HEK293 (cell line): ENCODE measurements around the gene CYBA.

Experiments used
- CTCF ChIA-PET: fragments of 350-600 bp; formaldehyde crosslinking; extraction: SDS; loops from one replicate; lab custom pipeline; 2021; ENCODE audit warnings: antibody characterized with exemption; lab: Yijun Ruan, JAX
- POLR2A ChIA-PET: fragments of 300-600 bp; formaldehyde crosslinking; extraction: SDS; loops from one replicate; lab custom pipeline; 2020; ENCODE audit warnings: antibody characterized with exemption, inconsistent platforms; lab: Yijun Ruan, JAX
- H3K27ac ChIP-seq: fragments of 200-500 bp; sonication (Bioruptor generic); 2 replicates; pipeline ENCODE4 v1.5.1; 2014; ENCODE audit warnings: low read depth, low read length, control low read depth, inconsistent platforms; ENCODE audit errors: extremely low read depth
- H3K36me3 ChIP-seq, 2 experiments: fragments of 200-500 bp in 1 of 2; sonication (Bioruptor generic) in 1 of 2; 1 replicate in 1 of 2; 2 replicates in 1 of 2; pipeline ENCODE4 v1.5.1; 2014 to 2017; ENCODE audit warnings: inconsistent platforms in 2 of 2, low read length in 2 of 2; ENCODE audit not compliant: control insufficient read depth in 2 of 2, insufficient read depth in 1 of 2
- H3K4me1 ChIP-seq: fragments of 200-500 bp; sonication (Bioruptor generic); 2 replicates; pipeline ENCODE4 v1.5.1; 2014; ENCODE audit warnings: mild to moderate bottlenecking, low read length, inconsistent platforms; ENCODE audit not compliant: control insufficient read depth, insufficient read depth
- H3K4me3 ChIP-seq: 2 replicates; pipeline ENCODE4 v1.5.1; 2011; ENCODE audit warnings: low read depth, mild to moderate bottlenecking, control low read depth, low read length, moderate library complexity
- H3K9me3 ChIP-seq: fragments of 200-500 bp; sonication (Bioruptor generic); 2 replicates; pipeline ENCODE4 v1.5.1; 2014; ENCODE audit warnings: low read depth, low read length, inconsistent platforms; ENCODE audit not compliant: control insufficient read depth, insufficient read depth
- GLIS2 ChIP-seq: fragments of 450-650 bp; formaldehyde crosslinking; IDR thresholded peaks from 2 replicates; pipeline ENCODE4 v1.5.1; 2016; ENCODE audit warnings: missing biosample characterization, missing genetic modification characterization
- HOXD13 ChIP-seq: sonication (generic); formaldehyde crosslinking; IDR thresholded peaks from 2 replicates; pipeline ENCODE4 v1.8.0; 2022; ENCODE audit warnings: missing genetic modification reagents, borderline replicate concordance
- KLF1 ChIP-seq: fragments of 450-650 bp; formaldehyde crosslinking; IDR thresholded peaks from 2 replicates; pipeline ENCODE4 v1.5.1; 2016; ENCODE audit warnings: missing biosample characterization, missing genetic modification characterization
- KLF16 ChIP-seq: fragments of 450-650 bp; formaldehyde crosslinking; IDR thresholded peaks from 2 replicates; pipeline ENCODE4 v1.5.1; 2017; ENCODE audit warnings: missing biosample characterization, missing genetic modification characterization
- MZF1 ChIP-seq: fragments of 450-650 bp; formaldehyde crosslinking; IDR thresholded peaks from 2 replicates; pipeline ENCODE4 v1.5.1; 2017; ENCODE audit warnings: missing biosample characterization, missing genetic modification characterization, borderline replicate concordance
- PRDM10 ChIP-seq: fragments of 450-650 bp; formaldehyde crosslinking; IDR thresholded peaks from 2 replicates; pipeline ENCODE4 v1.5.1; 2016; ENCODE audit warnings: missing biosample characterization, missing genetic modification characterization
- SALL2 ChIP-seq: fragments of 450-650 bp; formaldehyde crosslinking; IDR thresholded peaks from 2 replicates; pipeline ENCODE4 v1.5.0; 2017; ENCODE audit warnings: missing biosample characterization, mild to moderate bottlenecking, missing genetic modification characterization, borderline replicate concordance
- SCRT1 ChIP-seq: fragments of 450-650 bp; formaldehyde crosslinking; IDR thresholded peaks from 2 replicates; pipeline ENCODE4 v1.5.1; 2016; ENCODE audit warnings: missing biosample characterization, missing genetic modification characterization, borderline replicate concordance
- ZBTB17 ChIP-seq: fragments of 450-650 bp; formaldehyde crosslinking; IDR thresholded peaks from 2 replicates; pipeline ENCODE4 v1.5.1; 2016; ENCODE audit warnings: missing biosample characterization, missing genetic modification characterization
- ZBTB7A ChIP-seq: fragments of 450-650 bp; formaldehyde crosslinking; IDR thresholded peaks from 2 replicates; pipeline ENCODE4 v1.5.1; 2016; ENCODE audit warnings: low read depth, missing biosample characterization, missing genetic modification characterization
- ZNF121 ChIP-seq: fragments of 450-650 bp; formaldehyde crosslinking; IDR thresholded peaks from 2 replicates; pipeline ENCODE4 v1.5.1; 2016; ENCODE audit warnings: missing biosample characterization, missing genetic modification characterization
- ZNF174 ChIP-seq: fragments of 450-650 bp; formaldehyde crosslinking; IDR thresholded peaks from 2 replicates; pipeline ENCODE4 v1.5.0; 2017; ENCODE audit warnings: missing biosample characterization, mild to moderate bottlenecking, missing genetic modification characterization
- ZNF221 ChIP-seq: fragments of 450-650 bp; formaldehyde crosslinking; IDR thresholded peaks from 2 replicates; pipeline ENCODE4 v1.5.1; 2017; ENCODE audit warnings: missing biosample characterization, missing genetic modification characterization, borderline replicate concordance
- ZNF26 ChIP-seq: fragments of 450-650 bp; formaldehyde crosslinking; IDR thresholded peaks from 2 replicates; pipeline ENCODE4 v1.5.1; 2016; ENCODE audit warnings: missing biosample characterization, missing genetic modification characterization
- ZNF335 ChIP-seq: fragments of 450-650 bp; formaldehyde crosslinking; conservative IDR thresholded peaks from 2 replicates; pipeline ENCODE4 v1.5.1; 2016; ENCODE audit warnings: missing biosample characterization, missing genetic modification characterization
- ZNF341 ChIP-seq: fragments of 450-650 bp; formaldehyde crosslinking; IDR thresholded peaks from 2 replicates; pipeline ENCODE4; 2016; ENCODE audit warnings: low read depth, missing biosample characterization, missing genetic modification characterization
- ZNF391 ChIP-seq: fragments of 450-650 bp; formaldehyde crosslinking; IDR thresholded peaks from 2 replicates; pipeline ENCODE4 v1.5.1; 2016; ENCODE audit warnings: low read depth, missing biosample characterization, missing genetic modification characterization, borderline replicate concordance
- ZNF404 ChIP-seq: fragments of 450-650 bp; formaldehyde crosslinking; IDR thresholded peaks from 2 replicates; pipeline ENCODE4 v1.5.1; 2017; ENCODE audit warnings: missing biosample characterization, missing genetic modification characterization
- ZNF549 ChIP-seq: fragments of 450-650 bp; IDR thresholded peaks from 2 replicates; pipeline ENCODE4 v1.5.1; 2018; ENCODE audit warnings: missing biosample characterization, missing genetic modification characterization, mild to moderate bottlenecking, inconsistent platforms, moderate library complexity
- ZNF555 ChIP-seq: fragments of 450-650 bp; formaldehyde crosslinking; conservative IDR thresholded peaks from 2 replicates; pipeline ENCODE4 v1.5.1; 2017; ENCODE audit warnings: missing biosample characterization, mild to moderate bottlenecking, missing genetic modification characterization, inconsistent platforms
- ZNF623 ChIP-seq: fragments of 450-650 bp; formaldehyde crosslinking; IDR thresholded peaks from 2 replicates; pipeline ENCODE4 v1.5.1; 2016; ENCODE audit warnings: missing biosample characterization, missing genetic modification characterization
- ZNF629 ChIP-seq: fragments of 450-650 bp; formaldehyde crosslinking; IDR thresholded peaks from 2 replicates; pipeline ENCODE4 v1.5.1; 2017; ENCODE audit warnings: missing biosample characterization, missing genetic modification characterization
- ZNF645 ChIP-seq: fragments of 450-650 bp; formaldehyde crosslinking; IDR thresholded peaks from 2 replicates; pipeline ENCODE4; 2016; ENCODE audit warnings: missing biosample characterization, missing genetic modification characterization
- ZNF701 ChIP-seq: fragments of 450-650 bp; formaldehyde crosslinking; IDR thresholded peaks from 2 replicates; pipeline ENCODE4 v1.5.1; 2016; ENCODE audit warnings: missing biosample characterization, missing genetic modification characterization
- TF ChIP-seq, protein P1 (sequence below): fragments of 450-650 bp; formaldehyde crosslinking; IDR thresholded peaks from 2 replicates; pipeline ENCODE4 v1.5.1; 2016; ENCODE audit warnings: missing biosample characterization, missing genetic modification characterization
- TF ChIP-seq, protein P2 (sequence below): fragments of 450-650 bp; formaldehyde crosslinking; IDR thresholded peaks from 2 replicates; pipeline ENCODE4 v1.5.1; 2016; ENCODE audit warnings: missing biosample characterization, missing genetic modification characterization, low read depth

Gene CYBA

DNA sequence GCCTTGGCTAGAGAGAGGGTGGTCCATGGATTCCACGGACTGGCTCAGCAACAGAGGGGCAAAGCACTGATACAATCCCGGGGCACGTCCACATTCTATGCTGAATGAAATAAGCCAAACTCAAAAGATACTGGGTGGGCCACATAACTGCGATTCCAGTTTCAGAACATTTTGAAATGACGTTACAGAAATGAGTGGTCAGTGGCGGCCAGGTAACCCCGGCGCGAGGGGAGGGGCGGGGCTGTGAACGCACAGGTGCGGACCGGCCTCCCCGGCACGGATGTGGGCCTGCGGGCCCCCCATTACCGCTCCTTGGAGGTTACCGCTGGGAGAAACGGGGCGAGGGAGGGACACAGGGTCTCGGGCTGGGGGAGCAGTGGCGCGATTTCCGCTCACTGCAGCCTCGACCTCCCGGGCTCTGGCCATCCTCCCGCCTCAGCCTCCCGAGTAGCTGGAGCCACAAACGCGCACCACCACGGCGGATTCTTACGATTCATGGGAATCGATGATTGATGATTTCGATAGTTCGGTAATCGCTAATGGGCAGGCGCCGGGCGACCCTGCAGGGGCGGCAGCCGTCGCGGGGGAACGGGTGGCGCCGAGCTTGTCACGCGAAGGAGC, 11.5 kb upstream of the CYBA start:
- TF ChIP-seq SALL2: no peak
- no peak for TF ChIP-seq ZNF26 (tag by site-specific recombination)
- peak; percentile 29 for TF ChIP-seq ZNF335 (tag by site-specific recombination)
- no peak for TF ChIP-seq KLF1 (tag by site-specific recombination)
- TF ChIP-seq SCRT1 (tag by site-specific recombination): no peak
- no peak for TF ChIP-seq MZF1 (tag by site-specific recombination)
- TF ChIP-seq ZNF391: no peak
- no peak for TF ChIP-seq ZNF341 (tag by site-specific recombination)
- no peak for TF ChIP-seq ZNF623 (tag by site-specific recombination)
- TF ChIP-seq HOXD13 (CRISPR knock-in tag): no peak
- peak; percentile 29; the same call in 1 of the 2 replicates for TF ChIP-seq GLIS2 (tag by site-specific recombination)
- no peak for TF ChIP-seq ZNF645
- TF ChIP-seq, protein P1, sequence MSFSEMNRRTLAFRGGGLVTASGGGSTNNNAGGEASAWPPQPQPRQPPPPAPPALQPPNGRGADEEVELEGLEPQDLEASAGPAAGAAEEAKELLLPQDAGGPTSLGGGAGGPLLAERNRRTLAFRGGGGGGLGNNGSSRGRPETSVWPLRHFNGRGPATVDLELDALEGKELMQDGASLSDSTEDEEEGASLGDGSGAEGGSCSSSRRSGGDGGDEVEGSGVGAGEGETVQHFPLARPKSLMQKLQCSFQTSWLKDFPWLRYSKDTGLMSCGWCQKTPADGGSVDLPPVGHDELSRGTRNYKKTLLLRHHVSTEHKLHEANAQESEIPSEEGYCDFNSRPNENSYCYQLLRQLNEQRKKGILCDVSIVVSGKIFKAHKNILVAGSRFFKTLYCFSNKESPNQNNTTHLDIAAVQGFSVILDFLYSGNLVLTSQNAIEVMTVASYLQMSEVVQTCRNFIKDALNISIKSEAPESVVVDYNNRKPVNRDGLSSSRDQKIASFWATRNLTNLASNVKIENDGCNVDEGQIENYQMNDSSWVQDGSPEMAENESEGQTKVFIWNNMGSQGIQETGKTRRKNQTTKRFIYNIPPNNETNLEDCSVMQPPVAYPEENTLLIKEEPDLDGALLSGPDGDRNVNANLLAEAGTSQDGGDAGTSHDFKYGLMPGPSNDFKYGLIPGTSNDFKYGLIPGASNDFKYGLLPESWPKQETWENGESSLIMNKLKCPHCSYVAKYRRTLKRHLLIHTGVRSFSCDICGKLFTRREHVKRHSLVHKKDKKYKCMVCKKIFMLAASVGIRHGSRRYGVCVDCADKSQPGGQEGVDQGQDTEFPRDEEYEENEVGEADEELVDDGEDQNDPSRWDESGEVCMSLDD (tag by site-specific recombination): no peak
- no peak for TF ChIP-seq ZNF221 (tag by site-specific recombination)
- no peak for TF ChIP-seq ZNF549 (tag by site-specific recombination)
- no peak for TF ChIP-seq ZNF404 (tag by site-specific recombination)
- TF ChIP-seq, protein P2, sequence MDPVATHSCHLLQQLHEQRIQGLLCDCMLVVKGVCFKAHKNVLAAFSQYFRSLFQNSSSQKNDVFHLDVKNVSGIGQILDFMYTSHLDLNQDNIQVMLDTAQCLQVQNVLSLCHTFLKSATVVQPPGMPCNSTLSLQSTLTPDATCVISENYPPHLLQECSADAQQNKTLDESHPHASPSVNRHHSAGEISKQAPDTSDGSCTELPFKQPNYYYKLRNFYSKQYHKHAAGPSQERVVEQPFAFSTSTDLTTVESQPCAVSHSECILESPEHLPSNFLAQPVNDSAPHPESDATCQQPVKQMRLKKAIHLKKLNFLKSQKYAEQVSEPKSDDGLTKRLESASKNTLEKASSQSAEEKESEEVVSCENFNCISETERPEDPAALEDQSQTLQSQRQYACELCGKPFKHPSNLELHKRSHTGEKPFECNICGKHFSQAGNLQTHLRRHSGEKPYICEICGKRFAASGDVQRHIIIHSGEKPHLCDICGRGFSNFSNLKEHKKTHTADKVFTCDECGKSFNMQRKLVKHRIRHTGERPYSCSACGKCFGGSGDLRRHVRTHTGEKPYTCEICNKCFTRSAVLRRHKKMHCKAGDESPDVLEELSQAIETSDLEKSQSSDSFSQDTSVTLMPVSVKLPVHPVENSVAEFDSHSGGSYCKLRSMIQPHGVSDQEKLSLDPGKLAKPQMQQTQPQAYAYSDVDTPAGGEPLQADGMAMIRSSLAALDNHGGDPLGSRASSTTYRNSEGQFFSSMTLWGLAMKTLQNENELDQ (tag by site-specific recombination): no peak
- no peak for TF ChIP-seq ZNF629 (tag by site-specific recombination)
- 0 out of 2 replicates have a peak, but pooled peaks have one; percentile 29 for TF ChIP-seq ZNF174 (tag by site-specific recombination)
- no peak for TF ChIP-seq ZNF701 (tag by site-specific recombination)
- TF ChIP-seq ZNF555 (tag by site-specific recombination): no peak
- TF ChIP-seq ZNF121 (tag by site-specific recombination): 0 out of 2 replicates have a peak, but pooled peaks have one; percentile 14
- peak; percentile 90 for TF ChIP-seq ZBTB17 (tag by site-specific recombination)
- no peak for TF ChIP-seq KLF16 (tag by site-specific recombination)
- no peak; the same call in 1 of the 2 replicates for TF ChIP-seq ZBTB7A (tag by site-specific recombination)
- peak; percentile 50 for TF ChIP-seq PRDM10 (tag by site-specific recombination)
- peak overlapping the region; percentile 82 for H3K4me3 ChIP-seq
- peaks cover 0 to 2% of the 10 kb centered on the region in 2 experiments; a peak in 1 of 3 replicates for H3K36me3 ChIP-seq
- peak overlapping the region; percentile 69; the same call in 1 of the 2 replicates for H3K27ac ChIP-seq
- no peaks in the 10 kb centered on the region for H3K4me1 ChIP-seq
- H3K9me3 ChIP-seq: no peaks in the 10 kb centered on the region
- POLR2A ChIA-PET: interaction anchor here (0.6 to 1.3 kb wide), 10 partner anchors 10 to 92 kb away, joined by 3 to 7 read pairs (median 3); partner anchors contain the start of genes CTU2, RNF166 and ZC3H18
- CTCF ChIA-PET: interaction anchor here (0.6 to 4.1 kb wide), 6 partner anchors 10 to 75 kb away, joined by 3 to 12 read pairs (median 5); no protein-coding TSS in a partner anchor
